Pulmonary artery endothelial cell (primary cell): Measurements from ENCODE around the gene ZNF554. TPM values are rescaled to one million over a fixed set of nuclear protein-coding genes. Genes with fewer than 3 reads are reported as not detected.
A peak's percentile ranks its signal among the peaks of the same experiment; 100 is the strongest.

Experiments
- DNase-seq: peaks from one replicate; pipeline ENCODE4 v3.0.0-alpha.2; 2011; ENCODE audit warnings: low read depth, low spot score
- total RNA-seq: library from RNA; depleted of rRNA; stranded (reverse); fragments of >200 nt; gene quantifications from 2 replicates; pipeline ENCODE4 v1.2.3, GENCODE V29; 2014

The ZNF554 gene
- total RNA-seq, result 2.4 and 3.2 TPM in 2 replicates

DNA sequence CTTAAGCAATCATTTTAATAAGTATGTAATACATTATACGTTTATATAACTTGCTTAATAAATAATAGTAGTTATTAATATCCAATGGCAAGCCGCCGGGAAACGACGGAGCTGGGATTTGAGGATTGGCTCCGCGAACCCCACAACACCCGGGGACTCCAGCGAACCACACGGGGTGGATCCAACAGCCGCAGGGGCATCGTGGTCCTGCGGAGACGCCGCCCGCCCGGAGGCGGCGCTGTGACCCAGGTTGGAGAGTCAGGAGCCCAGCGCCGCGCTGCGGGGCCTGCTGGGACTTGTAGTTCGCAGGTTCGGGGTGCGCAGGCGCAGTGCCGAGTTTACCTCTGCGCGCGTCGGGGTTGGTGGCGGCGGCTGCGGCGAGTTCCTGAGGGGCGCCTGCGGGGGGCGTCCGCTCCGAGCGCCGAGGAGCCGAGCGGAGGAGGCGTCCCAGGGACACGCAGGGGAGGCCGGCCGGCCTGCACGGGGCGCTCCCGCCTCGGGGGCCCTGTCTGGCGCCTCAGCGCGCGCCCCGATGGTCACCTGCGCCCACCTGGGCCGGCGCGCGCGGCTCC is at the start of gene ZNF554:
TSS of gene ZNF554 (plus strand) at position 329 of the 572 bp plus-strand sequence. CDS start at position 533, 204 bp downstream.
- DNase-seq, result peak; percentile 85

DNA sequence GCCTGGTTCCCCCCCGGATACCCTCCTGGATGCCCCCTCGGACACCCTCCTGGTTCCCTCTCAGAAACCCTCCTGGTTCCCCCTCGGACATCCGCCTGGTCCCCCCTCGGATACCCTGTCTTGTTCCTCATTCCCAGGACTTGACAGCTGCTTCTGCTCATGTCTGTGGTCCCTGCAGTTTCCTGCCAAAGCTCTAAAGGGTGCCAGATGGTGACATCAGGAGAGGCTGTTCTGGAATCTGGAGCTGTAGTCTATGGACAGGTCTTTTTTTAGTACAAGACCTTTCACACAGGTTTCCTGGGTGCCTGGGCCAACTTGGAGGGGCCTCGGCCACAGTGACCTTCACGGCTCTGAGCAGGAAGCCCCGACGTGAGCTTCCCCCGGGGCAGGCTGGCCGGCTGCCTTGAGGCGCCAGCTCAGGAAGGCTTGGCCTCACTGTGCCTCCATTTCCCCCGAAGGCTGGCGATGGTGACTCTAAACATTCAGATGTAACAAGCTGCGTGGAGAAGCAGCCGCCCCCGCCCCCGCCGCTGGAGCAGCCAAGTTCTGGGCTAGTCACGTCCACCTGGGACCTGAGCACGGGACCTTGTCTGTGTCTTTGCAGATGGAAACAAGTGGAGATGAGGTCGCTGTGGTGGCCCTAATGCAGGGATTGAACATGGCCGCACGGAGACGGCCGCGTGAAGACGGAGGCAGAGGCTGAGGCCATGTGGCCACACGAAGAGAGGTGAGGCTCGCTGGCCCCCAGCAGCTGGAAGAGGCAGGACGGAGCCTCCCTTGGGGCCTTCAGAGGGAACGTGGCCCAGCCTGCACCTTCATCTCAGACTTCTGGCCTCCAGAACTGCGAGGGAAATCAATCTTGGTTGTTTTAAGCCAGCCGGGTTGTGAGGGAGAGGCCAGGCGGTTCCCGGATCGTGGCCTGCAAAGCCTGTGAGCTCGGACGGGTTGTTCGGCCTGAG is 49.3 kb upstream of the ZNF554 start:
- no peak for DNase-seq

DNA sequence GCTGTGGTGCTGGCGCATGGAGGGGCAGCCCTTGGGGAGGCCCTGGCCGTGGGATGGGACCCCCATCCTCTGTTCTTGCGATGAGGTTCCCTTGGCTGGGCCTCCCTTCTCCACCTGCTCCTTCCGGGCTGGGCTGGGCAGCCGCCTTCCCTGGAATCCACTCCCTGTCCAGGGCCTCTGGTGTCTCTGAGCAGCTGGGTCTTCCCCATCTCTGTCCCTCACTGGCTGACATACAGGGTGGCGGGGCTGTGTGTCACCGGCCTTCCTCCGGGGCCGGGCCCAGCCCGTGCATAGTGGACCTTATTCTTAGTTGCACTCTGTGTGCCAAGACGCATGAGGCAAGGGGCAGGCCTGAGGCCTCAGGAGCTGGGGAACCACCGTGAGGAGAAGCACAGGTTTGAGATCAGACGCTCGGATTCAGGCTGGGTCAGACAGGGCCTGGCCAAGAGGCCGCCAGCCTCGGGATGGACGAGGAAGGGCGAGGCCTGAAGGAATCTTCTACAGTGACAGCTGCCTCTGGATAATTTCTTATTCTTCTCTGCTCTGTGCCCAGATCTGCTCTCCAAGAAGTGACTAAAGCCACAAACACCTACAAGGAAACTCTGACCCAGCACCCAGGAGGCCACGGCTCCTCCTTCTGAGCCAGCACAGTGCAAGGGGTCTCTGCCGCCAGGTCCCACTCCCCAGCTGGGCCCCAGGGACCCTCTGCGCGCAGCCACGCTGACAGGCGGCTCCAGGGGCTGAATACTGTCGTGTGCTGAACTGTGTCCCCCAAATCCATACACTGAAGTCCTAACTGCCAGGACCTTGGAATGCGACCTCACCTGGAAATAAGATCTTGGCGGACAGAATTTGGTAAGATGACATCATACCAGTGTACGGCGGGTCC is 47.6 kb upstream of the ZNF554 start:
- no peak for DNase-seq

- DNase-seq, result no peak
Measured at GRCh38 chr19:2774083-2774679, 45.5 kb upstream of the ZNF554 start.

- no peak for DNase-seq
Measured at GRCh38 chr19:2774953-2775555, 44.6 kb upstream of the ZNF554 start.

- DNase-seq, result no peak
Measured at GRCh38 chr19:2775556-2776430, 43.9 kb upstream of the ZNF554 start.

DNA sequence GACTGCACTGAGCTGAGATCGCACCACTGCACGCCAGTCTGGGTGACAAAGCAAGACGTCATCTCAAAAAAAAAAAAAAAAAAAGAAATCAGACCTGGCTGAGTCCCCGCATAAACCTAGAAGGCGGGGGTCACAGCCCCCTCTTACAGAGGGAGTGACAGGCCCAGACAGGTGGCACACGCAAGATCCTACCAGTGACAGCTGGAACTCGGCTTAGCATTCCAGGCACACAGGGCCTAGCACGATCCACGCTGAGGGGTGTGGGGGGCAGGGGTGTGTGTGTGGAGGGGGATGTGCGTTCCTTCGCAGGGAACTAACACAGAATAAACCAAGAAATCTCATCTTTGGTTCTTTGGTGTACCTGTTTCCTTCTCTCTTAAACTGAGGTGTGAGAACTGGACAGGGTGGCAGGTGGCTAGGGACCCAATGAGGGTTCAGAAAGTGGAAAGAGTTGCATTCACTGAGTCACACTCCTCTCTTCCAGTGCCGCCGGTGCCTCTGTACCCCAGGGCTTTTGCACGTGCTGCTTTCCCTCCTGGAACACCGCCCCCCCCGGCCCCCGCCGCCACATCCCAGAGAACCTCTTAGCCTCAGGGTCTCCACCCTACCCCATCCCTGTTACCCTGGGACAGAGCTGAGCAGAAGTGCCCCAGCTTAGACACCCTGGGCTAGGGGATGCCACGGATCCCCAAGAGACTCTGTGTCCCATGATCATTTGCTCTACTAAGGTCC is 41.5 kb upstream of the ZNF554 start:
- no peak for DNase-seq

GRCh38 chr19:2779121-2779740 is 40.4 kb upstream of the ZNF554 start:
- no peak for DNase-seq

- no peak for DNase-seq
Measured at GRCh38 chr19:2780284-2780683, 39.4 kb upstream of the ZNF554 start.

DNA sequence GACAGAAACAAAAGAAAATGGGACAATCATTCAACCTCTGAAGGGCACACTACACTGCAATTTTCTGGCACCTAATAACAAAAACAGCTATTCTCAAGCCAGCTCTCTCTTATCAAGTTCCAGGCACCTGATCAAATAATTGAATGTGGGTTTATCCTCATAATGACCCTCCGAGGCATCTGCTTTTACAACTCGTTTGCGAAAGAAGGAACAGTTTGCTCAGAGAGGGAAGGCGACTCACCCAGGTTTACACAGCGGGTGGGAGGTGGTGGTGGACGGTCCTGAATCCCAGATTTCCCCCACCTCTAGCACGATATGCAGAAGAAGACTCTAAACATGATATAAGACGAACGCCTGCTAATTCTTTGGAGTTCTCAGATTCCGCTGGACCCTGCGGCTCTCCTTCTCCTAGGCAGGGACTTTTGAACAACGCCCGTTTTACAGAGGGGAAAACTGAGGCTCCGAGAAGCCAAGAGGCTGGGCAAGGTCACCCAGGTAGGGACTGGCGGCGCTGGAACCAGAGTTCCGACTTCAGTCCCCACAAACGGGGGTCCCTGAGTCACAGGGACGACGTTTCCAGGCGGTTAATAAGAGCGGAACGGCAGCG is 37.2 kb upstream of the ZNF554 start:
- DNase-seq, result no peak

DNA sequence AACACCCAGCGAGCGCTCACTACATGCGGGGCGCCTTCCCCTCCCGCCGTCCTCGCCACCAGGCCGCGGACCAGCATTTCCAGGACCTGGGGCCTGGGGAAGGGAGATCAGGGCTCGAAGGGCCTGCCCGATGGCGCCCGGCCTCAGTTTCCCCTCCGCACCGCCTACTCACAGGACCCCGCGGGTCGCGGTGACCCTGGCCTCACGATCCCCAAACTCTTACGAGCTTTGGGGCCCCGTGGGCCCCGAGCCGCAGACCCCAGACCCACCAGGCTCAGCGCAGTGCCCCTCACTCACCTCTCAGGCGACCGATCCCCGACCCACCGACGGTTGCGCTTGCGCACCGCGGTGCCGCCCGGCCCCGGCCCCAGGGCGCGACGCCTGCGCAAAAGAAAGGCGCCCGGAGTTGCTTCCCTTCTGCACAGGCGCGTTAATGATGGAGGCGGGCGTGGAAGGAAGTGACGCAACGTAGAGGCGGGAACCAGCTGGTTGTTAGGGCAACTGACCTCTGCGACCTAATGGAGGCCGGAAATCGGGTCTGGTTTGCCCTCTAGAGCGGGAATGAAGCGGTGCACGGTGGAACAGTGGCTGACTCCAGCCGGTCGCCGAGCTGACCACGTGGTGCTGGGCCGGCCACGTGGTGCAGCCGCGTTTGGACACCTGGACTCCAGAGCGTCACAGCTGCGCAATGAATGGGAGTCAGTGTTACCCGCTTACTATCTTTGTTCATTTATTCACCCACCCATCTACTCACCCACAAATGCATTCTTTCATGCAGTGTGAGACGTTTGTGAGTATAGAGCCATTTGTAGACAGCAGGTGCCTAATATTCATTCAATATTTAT is 36.5 kb upstream of the ZNF554 start, which contains the start of gene SGTA:
TSS of gene SGTA (minus strand) at position 338 of the 845 bp plus-strand sequence. CDS start 14,205 bp downstream, outside the sequence.
- DNase-seq, result peak; percentile 98

- DNase-seq, result no peak
Measured at GRCh38 chr19:2783781-2784145, 35.9 kb upstream of the ZNF554 start.

DNA sequence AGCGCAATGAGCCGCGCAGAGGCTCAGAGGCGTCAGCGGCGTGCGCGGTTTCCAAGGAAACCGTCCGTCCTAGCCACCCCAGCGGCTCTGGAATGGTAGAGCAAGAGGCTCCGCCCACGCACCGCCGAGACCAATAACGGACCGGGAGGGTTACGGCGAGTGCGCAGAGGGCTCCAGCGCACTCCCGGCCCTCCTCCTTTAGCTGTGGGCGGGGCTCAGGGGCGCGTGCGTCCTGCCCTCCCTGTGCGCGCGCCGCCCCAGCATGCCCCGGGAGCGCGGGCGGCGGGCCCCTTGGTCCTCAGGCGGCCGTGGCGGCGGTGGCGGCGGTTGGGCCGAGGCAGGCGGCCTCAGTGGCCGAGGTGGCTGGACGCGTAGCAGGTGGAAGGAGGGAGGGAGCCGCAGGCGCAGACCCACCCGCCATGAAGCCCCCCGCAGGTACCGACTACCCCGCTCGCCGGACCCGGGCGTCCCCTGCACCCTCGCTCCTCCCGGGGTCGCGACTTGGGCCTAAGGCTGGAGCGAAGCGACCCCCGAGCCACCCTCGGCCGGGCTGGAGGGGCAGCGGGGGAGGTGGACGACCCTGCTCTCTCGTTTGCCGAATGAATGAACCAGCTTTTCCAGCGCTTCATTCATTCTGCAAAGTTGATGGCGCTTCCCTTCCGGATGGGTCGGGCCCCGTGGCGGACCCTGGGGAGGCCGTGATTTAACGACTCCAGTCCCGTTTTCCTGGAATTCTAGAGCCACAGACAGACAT is 34.2 kb upstream of the ZNF554 start, which contains the start of gene THOP1:
TSS of gene THOP1 (plus strand) at position 260 of the 754 bp plus-strand sequence. CDS start at position 420, 160 bp downstream.
- DNase-seq, result peak; percentile 96

- no peak for DNase-seq
Measured at GRCh38 chr19:2787115-2787514, 32.6 kb upstream of the ZNF554 start.

DNA sequence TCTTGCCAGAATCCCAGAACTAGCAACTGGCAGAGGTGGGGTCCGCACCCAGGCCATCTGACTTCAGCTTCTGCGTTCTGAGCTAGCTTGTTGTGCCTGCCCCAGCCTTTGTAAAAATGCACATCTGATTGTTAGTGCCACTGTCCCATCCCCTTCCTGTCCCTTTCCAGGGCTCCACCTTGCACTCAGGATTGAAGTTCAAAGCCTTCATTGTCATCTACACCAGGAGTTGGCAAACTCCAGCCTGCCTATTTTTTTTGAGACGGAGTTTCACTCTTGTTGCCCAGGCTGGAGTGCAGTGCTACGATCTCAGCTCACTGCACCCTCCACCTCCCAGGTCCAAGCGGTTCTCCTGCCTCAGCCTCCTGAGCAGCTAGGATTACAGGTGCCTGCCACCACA is 31.4 kb upstream of the ZNF554 start:
- no peak for DNase-seq

DNA sequence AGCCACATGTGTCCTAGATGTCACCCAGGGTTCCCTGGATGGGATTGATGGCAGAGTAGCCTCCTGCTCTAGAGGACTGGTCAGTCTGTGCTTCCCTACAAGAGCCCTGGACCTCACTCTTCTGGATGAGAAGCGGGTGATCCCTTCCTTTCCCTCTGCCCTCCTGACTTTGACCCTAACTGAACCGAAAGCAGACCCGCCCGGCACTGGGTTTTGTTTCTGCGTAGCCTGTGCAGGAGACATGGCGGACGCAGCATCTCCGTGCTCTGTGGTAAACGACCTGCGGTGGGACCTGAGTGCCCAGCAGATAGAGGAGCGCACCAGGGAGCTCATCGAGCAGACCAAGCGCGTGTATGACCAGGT is 29.5 kb upstream of the ZNF554 start:
- DNase-seq, result no peak
